HG03558 (cell line): ENCODE measurements around the gene WDR62.

Experiments used
- ATAC-seq: cut with Tn5 transposase; IDR thresholded peaks from one replicate; pipeline ENCODE4 v1.9.1; 2021; ENCODE audit warnings: moderate number of reproducible peaks; ENCODE audit not compliant: unreplicated experiment; ENCODE audit errors: extremely low read depth

The WDR62 gene

DNA sequence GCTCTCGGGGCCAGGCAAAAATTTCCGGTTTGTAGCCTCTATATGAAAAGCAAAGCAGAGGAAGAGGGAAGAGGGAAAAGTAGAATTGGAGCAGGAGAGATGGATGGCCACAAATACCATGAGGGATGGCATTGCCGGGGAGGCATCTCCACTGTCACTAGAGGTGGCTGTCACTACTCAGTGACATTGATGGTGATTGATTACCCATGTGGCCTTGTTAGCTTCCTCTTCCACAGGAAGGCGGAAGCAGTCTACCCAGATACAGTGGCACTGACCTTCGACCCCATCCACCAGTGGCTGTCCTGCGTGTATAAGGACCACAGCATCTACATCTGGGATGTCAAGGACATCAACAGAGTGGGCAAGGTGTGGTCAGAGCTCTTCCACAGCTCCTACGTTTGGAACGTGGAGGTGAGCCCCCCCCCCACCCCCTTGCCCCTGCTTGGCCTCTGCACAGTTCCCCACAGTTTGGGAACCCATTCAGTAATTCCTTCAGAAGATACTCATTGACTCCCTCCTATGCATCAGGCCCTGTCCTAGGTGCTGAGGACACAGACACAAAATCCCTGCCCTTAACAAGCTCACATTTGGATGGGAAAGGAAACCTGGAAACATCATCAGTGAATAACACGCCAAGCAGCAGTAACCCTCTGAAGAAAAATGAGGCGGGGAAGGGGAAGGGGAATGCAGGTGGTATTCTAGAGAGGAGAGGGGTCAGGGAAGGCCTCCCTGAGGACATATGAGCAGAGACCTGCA, 18.6 kb downstream of the WDR62 start:
- no peak for ATAC-seq

DNA sequence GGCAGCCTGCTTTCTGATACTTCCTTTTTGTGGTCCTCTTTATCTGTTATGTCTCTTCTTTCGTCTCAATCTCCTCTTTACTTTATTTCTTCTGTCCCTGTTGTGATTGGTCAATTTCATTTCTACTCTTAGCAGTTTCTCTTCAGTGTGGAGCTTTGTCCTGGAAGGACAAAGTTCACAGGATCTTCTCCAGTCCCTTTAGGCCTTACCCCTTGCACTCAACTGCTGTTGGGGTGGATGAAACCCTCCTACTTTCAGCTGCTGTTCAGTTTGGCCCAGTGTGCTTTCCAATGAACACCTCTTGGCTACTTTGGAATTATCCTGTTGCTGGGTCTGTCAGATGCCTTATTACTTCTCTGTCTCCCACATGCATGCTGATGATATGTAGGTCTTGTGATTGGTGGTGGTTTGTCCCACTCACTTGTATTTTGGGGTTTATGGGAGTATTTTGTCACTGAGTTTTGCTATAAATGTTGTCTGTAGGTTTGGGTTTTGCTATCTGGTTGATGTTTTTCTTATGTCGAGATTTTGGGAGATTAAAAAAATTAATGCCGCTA, 24.8 kb downstream of the WDR62 start:
- no peak for ATAC-seq

DNA sequence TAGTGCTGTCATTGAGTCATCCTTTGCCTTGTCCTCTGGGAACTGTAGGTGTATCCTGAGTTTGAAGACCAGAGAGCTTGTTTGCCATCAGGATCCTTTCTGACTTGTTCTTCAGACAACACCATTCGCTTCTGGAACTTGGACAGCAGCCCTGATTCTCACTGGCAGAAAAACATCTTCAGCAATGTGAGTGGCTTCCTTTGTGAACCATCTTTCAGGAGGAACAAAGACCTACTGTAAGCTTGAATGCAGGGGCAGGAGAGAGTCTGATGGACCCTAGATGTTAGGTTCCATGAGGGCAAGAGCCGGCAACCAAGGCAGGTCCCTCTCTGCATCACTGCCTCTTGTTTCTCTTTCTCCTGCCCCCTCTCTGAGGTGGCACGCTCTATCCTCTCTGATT, 26.7 kb downstream of the WDR62 start:
- no peak for ATAC-seq

DNA sequence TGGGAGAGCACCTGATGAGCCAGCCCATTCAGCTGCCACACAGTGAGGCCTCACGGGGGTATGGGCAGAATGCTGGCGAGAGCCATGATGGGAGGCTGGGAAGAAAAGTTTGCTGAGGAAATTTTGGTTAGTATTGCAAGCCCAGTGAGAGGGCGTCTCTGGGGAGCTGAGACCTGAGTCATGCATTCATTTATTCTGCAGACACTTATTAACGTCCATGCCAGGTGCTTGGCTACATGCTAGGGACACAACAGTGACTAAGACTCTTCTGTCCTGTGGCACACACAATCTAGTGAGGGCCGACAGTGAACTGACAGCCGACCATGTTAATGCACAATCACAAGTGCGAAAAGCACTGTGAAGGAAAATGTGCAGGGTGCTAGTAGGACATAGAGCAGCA, 27.2 kb downstream of the WDR62 start:
- no peak for ATAC-seq

DNA sequence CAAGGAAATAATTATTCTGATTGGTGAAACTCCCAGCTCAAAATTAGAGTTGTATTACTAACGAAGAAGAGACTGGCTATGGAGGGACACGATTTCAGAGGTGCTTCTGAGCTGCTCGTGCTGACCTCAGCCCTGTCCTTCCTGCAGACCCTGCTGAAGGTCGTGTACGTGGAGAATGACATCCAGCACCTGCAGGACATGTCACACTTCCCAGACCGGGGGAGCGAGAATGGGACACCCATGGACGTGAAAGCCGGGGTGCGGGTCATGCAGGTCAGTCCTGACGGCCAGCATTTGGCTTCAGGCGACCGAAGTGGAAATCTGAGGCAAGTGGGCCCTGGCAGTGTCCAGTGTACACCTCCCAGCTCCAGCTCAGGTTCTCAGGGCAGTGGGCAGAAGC, 28.2 kb downstream of the WDR62 start:
- no peak for ATAC-seq

DNA sequence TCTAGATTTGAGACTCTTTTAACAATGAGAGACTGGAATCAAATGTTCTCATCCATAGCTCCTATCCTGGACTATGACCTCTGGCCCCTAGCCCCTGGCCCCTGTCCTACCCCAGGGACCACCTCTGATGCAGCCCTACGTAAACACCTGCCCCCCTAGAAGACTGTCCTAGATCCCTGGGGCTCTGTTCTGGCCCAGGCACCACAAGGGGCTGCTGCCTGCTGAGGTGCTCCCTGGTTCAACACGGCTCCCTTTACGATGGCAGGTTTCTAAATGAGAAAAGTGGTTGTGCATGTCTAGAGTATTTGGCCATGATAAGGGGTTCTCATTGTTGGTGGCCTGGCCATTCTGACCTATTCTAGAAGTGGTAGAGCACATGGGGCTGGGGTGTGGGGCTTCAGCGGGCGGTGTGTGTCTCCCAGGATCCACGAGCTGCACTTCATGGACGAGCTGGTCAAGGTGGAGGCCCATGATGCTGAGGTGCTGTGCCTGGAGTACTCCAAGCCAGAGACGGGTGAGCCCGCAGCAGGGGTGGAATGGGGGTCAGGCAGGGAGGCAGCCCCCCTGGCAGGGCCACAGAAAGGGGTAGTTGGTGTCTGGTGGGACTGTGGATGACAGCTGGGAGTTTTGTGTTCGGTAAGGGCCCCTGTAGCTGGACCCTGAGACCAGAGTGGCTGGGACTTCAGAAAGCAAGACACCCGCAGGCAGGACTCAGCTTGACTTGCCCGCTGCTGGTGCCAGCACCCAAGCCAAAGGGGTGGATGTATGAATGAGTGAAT, 29.7 kb downstream of the WDR62 start:
- ATAC-seq, result no peak

DNA sequence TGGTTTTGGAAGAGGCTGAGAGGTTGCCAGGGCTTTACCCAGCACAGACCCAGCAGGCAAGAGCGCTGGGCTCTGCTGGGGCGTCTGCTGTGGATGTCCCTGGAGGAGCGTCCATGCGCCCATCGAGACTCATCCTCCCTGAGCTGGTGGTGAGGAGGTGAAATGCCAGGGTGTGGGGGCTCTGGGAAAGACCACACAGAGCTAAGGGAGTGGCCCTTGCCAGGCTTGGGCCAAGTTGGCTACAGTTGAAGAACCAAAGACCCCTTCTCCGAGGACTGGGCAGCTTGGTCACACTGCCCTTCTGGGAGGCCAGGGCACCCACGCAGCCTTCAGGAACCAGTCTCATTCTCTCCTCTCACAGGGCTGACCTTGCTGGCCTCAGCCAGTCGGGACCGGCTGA, 31.6 kb downstream of the WDR62 start:
- ATAC-seq, result no peak

DNA sequence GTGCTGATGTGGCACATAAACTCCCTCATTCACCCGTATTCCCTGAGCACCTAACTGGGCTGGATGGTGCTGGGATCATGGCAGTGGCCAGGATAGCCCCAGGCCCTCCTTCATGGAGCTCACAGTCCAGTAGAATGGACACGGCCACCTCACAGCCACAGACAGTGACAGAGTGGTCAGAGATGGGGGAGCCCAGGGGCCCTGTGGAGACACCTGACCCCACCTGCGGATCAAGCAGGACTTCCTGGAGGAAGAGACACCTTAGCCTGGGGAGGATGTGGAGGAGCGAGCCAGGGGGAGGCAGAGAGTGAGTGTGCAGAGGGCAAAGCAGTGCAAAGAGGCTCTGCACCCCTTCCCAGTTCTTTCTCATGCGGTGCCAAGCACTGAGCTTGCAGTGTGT, 35.1 kb downstream of the WDR62 start:
- ATAC-seq, result no peak

DNA sequence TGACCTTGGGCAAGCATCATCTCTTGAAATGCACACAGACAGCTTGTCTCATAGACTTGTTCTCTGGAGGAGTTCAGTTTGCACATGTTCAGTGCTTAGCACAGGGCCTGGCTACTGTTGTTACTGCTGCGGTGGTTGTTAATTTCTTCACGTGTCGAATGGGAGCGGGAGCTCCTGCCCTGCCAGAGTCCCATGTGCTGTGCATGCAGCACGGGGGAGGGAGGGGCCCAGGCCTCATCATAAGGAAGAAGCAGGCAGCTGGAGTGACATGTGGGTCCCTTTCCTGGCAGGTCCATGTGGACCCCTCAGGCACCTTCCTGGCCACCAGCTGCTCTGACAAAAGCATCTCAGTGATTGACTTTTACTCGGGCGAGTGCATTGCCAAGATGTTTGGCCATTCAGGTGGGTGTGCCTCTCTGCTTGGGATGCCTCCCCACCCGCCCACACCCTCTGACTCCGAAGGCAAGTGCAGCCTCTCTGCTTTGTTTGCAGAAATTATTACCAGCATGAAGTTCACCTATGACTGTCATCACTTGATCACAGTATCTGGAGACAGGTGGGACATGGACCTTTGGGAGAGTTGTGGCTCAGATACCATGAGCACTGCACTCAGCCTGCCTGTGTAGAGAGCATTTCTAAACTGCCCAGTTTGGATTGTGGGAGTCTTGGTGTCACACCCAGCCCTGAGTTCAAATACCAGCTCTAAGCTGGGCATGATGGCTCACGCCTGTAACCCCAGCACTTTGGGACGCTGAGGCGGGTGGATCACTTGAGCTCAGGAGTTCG, 36.4 kb downstream of the WDR62 start:
- no peak for ATAC-seq

DNA sequence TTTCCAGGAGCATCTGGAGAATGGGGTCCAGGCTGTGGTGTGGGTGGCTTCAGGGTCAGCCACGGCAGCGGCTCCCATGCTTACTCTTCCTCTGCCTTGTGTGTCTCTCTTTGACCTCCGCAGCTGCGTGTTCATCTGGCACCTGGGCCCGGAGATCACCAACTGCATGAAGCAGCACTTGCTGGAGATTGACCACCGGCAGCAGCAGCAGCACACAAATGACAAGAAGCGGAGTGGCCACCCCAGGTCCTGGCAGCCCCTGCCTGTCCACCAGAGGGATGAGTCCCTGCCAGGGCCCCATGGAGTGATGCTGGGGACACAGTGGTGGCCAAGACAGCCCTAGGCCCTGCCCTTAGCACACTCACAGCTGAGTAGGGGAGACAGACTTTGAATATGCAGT, 37.9 kb downstream of the WDR62 start:
- no peak for ATAC-seq

DNA sequence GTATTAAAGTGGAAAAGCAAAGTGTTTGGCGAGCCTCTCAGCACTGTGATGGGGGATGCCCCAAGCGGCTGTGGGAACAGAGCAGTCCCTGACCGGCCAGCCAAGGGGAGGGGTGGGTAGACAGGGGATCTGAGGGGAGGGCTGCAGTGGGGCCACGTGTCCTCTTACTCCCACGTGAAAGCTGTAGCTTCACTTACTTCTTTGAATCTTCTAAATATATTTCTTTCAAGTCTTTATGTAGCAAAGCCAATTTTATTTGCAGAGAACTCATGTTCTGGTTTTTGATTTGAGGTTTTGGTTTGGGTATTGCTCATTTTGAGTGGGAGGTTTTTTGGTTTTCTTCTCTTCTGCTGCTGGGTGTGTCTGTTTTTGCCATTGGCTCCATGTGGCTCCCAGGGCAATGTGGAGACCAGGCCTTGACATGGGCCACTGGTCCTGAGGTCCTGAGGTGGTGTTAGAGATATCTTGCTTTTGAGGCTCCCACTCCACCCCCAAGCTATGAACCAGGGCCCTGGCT, 38.5 kb downstream of the WDR62 start:
- ATAC-seq, result no peak

DNA sequence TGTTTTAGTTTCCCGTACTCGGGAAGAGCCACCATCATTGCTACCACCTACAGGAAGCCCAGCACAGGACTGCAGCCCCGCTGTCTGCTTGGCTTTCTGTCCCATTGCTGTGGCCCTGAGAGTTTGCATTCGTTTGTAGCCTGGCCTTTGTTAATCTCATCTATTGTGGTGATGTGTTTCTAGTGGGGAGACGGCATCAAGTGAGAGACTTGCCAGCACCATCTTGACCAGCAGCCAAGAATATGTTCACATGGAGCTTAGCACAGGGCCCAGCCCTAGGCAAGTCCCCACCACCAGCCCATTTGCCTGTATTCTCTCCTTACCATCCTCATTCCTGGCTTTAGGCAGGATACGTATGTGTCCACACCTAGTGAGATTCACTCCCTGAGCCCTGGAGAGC, 39.0 kb downstream of the WDR62 start:
- ATAC-seq, result no peak

DNA sequence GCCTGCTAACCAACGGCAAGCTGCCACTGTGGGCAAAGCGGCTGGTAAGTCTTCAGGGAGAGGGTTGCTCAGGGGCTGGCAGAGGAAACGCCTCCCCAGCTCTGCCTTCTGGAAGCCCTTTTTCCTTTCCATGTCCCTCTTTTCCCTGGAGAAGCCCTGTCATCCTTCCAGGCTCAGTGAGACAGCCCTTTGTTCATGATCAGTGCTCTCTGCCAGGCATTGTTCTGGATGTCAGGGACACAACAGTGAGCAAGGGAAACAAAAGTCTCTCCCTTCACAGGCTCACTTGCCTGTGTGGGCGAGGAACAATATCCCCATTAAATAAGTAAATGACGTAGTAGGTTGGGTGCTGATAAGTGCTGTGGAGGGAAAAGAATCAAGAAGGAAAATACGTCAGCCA, 42.3 kb downstream of the WDR62 start:
- no peak for ATAC-seq

DNA sequence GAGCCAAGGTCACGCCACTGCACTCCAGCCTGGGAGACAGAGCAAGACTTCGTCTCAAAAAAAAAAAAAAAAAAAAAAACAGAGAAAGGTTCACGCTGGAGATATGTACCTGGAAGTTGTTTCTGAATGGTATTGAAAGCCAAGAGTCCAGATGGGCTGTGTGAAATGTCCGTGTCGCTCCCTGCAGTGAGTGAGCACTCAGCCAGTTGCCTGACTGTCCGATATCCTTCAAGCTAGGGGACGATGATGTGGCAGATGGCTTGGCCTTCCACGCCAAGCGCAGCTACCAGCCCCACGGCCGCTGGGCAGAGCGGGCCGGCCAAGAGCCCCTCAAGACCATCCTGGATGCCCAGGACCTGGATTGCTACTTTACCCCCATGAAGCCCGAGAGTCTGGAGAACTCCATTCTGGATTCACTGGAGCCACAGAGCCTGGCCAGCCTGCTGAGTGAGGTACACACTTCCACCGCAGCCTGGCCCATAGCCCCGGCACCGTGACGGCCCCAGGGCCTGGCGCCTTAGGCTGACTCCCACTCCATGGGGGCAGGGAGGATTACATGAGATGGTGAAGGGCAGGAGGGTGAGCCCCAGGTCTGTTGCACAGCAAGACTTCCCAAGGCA, 44.6 kb downstream of the WDR62 start:
- no peak for ATAC-seq

DNA sequence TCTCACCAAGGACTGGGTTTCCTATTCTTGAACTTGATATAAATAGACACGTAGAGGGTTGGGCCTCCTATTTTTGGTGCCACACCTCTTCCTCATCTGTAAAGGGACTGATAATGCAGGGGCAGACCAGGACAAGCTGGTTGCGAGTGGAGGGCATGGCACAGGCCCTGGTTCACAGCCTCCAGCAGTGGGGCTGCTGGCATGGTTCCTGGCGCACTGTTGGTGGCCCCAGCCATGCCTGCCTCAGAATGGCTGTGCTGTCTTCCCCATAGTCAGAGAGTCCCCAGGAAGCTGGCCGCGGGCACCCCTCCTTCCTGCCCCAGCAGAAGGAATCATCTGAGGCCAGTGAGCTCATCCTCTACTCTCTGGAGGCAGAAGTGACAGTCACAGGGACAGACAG, 45.8 kb downstream of the WDR62 start:
- ATAC-seq, result no peak

DNA sequence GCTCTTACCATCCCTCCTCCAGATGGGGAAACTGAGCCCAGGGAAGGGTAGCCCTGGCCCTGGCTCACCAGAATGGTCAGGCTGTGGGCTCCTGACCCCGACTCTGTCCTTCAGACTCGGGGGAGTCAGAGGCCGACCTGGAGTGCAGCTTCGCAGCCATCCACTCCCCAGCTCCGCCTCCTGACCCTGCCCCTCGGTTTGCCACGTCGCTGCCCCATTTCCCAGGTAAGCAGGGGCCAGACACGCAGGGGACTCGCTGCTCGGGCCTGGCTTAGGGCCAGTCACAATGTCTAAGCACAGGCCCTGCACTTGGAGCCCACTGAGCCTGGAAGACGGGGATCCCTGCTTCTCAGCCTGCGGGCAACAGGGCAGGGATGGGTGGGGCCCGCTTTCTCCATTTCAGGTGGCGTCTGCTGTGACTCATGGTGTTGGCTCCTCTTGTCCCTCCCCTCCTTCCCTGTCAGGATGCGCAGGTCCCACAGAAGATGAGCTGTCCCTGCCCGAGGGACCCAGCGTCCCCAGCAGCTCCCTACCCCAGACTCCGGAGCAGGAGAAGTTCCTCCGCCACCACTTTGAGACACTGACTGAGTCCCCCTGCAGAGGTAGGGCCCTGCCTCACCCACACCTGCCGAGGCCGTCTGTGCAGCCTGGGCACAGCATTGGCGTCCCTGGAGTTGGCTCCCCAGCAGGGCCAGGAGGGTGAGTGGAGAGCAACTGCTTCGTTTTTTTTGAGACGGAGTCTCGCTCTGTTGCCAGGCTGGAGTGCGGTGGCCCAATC, 47.0 kb downstream of the WDR62 start:
- ATAC-seq, result no peak

DNA sequence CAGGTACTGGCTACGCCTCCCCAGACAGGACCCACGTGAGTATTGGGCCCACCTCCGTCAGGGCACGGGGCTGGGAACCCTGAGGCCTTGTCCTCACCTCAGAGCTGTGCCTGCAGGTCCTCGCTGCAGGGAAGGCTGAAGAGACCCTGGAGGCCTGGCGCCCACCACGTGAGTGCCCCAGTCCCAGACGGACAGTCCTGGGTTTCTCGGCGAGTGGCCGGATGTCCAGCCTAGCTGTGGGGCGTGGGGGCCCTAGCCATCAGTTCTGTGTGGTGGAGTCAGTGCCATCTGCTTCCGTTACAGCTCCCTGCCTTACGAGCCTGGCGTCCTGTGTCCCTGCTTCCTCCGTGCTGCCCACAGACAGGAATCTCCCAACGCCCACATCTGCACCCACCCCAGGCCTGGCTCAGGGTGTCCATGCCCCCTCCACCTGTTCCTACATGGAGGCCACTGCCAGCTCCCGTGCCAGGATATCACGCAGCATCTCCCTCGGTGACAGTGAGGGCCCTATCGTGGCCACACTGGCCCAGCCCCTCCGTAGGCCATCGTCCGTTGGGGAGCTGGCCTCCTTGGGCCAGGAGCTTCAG, 48.4 kb downstream of the WDR62 start:
- ATAC-seq, result no peak

DNA sequence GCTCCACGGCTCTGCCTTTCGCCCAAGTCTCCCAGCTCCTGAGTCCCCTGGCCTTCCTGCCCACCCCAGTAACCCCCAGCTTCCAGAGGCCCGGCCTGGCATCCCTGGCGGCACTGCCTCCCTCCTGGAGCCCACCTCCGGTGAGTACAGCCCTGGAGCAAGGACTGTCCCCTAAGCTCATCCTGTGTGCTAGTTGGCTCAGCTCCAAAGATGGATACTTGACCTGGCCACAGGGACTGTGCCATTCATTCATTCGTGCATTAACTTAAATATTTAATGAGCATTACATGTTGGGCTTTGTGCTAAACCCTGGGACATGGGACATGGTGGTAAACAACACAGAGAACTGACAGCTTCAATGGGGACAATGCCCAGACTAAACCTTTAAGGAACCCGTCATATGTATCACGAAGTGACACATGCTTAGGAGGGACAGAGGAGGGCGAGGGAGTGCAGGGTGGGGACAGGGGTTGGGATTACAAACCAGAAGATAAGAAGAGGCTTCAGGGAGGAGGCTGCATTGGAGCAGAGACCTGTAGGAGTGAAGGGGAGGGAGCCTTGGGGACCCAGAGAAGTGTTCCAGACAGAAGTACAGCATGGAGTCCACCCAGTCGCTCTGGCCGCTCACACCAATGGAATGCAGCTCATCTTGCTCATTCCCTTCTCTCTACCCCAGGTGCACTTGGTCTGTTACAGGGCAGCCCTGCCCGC, 49.3 kb downstream of the WDR62 start:
- ATAC-seq, result no peak
